ENCODE results near the gene GRM4.

Gene GRM4

DNA sequence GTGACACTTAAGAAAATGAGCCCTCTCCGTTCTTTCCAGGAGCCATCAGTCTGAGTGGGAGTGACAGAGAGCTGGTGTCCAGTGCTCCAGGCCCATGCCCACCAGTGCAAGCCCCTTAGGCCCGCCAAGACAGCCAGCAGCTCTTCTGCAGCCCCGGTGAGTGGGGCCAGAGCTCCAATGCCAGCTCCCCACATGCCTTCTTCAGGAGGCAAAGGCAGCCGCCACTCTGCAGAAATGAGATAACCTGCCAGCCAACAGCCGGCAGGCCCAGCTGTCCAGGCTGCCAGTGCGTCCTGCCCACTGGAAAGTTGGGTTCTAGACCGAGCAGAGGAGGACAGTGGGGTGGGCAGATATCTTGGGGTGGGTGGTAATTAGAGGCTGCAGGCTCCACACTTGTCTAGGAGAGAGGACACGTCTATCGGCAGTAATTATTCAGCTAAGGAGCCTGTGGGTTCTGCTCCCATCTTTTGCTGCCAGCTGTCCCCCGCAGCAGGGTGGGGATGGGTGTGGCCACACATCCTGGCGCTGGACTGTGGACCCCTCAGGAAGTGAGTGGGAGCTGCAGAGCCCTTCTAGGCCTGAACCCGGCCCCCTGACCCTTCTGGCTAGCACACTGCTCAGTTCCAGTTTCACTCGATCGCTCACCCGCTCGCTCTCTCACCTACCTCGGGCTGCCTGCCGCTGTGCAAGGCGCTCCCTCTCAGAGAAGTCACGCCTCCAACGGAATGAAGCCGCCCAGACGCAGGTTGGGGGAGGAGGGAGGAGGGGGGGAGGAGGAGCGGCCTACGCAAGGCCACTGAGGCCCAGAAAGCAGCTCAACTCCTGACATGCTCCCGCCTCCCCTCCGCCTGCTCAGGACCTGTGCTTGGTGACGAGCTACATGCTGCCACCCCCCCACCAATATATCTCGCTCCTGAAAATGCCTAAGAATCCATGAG lies 3.6 kb downstream of the GRM4 start:
- no peak for DNase-seq

DNA sequence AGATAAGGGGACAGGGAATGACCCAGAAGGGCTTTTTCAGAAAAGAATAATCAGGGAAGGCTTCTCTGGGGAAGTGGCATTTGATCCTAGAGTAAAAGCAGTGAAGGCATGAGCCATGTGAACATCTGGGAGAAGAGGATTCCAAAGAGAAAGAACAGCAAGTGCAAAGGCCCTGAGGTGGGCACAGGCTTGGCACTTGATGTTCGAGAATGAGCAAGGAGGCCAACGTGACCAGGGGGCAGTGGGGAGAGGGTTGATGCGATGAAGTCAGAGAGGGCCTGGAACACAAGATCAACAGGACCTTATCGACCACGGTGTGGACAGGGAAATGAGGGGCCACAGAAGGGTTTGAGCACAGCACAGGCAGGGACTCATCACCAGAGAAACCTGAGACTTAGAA lies 5.8 kb downstream of the GRM4 start:
- no peak for DNase-seq

DNA sequence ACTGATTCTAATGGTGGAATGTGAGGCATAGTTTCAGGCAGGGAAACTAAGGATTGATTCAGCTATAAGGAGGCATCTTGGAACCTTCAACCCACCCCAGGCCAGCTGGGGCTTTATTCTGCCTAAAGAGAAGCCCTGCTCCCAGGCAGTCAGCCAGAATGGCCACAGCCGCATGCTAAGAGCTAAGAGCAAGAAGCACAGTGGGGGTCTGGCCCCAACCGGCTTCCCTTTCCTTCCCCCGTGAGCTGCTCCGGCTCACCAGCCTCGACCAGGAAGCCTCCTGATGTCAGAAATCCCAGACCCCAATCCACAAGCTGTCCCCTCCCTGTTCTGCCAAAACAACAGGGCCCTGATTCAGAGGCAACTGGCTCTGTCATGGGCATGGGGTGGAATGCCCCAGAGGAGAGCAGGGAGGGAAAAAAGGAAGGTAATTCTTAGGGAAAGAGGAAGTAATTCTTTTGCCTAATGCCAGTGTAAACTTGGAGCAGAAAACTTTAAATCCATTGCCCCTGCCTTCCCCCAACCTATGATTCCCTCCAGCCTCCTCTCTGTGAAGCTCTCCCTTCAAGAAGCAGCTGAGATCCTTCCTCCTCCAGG lies 6.9 kb downstream of the GRM4 start:
- DNase-seq = no peak

DNA sequence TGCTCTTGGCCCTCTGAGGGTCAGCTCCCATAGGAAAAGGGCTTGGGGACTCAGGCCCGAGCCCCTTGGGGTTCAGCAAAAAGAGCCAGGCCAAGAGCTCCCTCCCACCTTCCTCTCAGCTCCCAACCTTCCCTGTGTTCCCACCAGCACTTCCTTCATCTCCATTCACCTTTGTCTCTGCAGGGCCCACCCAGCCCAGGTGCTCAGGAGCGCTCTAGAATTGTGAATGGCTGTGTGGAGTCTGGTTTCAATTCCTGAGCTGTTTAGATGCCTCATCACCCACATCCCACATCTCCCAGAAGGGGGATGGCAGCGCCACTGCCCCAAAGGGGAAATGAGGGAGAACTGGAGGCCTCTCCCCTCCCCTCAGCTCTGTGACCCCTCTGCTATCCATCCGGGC lies 7.7 kb downstream of the GRM4 start:
- no peak for DNase-seq

DNA sequence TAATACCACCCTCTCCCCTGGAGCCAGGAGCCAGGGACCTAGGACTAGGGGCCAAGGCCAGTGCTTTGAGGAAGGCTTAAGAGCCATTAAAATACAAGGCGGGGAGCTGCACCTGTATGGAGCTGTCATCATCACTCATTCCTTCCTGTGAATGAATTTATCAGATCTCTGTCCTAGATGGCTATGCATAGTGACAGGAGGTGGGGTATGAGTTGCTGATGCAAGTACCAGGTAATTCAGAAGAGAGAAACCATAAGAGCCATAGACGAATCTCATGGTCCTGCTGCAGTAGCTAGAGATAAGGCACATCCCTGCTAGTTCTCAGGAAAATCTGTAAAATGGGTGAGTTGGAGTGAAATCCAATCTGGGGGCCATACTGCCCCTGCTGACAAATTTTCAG lies 10.3 kb downstream of the GRM4 start:
- no peak for DNase-seq

DNA sequence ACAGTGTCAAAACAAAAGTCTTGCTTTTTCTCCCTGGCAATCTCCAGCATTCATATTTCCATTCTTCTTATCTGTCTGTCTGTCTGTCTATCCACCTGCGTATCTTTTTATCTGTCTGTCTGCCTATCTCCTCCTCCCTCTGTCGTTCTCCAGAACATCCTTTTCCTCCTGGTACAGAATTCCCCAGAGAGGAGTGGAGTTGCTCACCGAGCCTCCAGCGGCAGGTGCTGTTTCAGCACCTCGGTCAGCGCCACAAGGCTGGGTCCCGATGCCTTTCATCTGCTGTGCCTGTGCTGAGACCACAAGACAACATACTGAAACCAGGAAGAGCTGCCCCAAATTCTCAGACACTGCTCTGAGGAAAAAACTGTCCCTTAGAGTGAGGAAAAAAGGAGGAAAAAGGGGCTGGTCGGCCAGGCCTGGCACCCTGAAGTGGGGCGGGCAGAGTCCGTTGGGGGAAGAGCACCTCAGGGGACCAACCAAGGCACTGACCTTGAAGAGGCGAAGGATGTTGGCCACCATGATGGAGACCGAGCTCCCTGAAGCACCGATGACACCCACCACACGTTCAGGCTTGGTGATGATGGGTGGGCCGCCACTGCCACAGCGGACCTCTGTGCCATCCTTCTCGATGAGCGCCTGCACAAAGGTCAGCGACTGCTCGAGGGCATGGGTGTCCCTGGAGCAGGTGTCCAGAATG lies 13.3 kb downstream of the GRM4 start:
- DNase-seq = peak; percentile 60

DNA sequence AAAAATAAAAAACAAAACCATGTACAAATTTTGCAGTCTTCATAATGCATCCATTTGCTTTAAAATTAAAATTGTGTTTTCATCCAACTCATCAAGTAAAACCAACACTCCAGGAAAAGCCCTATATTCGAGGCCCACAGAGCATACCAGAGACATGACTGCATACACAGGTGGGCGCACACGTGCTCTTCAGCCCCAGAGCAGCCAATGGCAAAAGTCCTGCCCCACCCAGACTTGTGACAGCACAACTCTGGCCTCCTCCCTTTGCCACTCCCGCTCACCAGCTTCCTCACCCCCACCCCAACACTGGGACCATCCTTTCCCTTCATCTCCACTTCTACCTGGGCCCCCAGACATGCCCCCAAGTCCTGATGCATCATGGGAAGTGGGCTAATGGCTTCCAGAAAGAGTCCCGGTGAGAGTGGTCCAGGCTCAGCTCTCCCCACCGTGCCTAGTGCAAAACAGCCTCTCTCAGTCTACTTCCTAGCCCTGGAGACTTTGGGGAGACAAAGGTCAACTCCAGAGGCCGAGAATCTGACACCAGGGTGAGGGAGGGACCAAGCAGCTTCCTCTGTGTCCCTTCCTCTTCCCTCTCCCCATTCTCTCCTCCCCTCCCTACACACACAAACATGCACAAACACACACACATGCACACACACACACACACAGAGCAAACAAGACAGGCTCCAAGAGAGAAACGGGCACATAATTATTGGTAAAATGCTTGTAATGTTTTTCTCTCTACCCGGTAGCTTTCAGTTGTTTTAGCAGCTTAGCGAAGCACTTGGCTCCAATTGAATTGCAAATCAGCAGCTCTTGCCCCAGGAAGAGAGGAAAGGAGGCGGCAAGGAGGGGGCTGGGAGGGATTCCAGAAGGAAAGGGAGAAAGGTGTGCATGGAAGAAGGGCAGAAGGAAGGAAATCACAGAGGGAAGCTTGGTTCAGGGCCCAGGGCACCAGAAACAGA lies 14.3 kb downstream of the GRM4 start:
- no peak for DNase-seq

DNA sequence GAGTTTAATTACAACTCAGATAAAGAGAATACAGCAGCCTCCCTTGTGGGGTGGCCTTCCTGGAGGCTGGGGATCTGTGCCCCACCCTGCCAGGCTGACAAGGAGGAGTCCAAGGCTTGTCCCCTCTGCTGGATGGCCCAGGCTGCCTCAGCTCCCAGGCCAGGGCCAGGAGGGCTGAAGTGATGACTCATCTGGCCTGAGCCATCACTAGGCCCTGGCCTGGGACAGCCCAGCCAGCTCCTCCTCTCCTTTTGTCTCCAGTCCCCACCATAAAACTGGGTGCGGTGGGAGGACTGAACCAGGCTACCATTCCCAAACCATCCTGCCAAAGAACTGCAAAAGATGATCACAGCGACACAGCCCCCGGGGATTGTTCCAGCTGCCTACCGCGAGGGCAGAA lies 15.0 kb downstream of the GRM4 start:
- DNase-seq = no peak

DNA sequence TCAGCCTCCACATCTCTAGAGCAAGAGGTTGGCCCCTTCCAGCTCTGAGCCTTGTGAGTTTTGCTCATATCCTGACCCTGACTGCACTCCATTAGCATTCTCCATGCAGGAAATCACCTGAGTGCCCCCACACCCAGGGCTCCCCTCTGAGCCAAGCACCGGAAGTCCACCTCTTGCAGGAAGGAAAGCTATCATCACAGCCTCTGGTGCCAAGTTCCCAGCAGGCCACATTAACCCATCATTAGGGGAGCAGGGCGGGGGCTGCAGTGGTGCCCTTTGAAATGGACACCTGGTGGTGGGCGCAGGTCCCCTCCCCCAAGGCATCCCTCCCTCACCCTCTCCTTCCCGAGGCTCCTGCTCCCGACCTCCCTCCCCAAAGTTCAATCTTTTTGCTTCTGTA lies 16.1 kb downstream of the GRM4 start:
- DNase-seq = no peak

DNA sequence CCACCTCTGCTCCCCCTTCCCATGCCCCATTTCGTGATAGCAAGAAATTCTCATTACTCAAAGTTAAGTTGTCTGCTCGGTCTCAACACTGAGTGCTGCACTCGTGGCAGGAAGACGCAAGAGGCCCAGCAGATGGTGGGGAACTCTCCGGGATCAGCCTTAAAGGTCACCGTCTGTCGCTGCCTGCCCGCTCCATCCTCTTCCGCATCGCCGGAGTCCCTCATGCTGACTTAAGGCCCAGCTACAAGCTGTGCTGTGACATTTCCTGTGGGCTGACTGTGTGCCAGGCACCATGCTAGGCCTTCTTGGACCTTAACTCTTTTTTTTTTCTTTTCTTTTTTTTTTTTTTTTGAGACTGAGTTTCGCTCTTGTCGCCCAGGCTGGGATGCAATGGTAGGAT lies 17.8 kb downstream of the GRM4 start:
- no peak for DNase-seq

DNA sequence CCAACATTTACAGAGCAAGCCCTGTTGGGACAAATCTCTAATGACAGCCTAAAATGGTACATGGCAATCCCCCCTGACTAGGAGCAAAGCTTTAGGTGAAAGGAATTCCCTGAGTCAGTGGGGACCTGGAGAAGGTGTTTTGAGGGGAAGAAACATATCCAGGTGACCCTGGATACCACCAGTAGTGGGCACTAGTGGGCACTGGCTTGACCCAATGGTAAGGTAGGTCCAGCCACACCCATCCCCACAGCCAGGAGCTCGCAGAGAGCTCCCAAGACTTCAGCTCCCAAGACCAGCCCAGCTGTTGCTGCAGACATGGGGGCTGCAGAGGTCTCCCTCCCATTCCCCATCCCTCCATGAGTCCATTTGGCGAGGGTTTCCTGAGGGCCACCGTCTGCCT lies 19.5 kb downstream of the GRM4 start:
- no peak for DNase-seq

DNA sequence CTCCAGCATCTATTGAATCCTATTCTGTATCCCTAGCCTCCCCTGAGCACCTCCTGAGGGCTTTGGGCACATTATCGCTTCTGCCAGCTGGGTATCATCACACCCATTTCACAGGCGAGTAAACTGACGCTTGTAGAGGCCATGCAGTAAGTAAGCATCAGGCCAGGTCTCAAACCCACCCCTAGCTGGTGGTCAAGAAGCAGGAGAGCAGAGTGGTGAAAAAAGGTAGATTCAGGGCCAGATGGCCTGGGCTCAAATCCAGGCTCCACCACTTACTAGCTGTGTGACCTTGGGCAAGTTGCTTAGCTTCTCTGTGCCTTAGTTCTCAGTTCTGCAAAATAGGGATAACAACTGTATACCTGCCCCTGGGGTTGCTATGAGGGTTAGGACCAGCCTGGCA lies 19.9 kb downstream of the GRM4 start:
- DNase-seq = no peak

DNA sequence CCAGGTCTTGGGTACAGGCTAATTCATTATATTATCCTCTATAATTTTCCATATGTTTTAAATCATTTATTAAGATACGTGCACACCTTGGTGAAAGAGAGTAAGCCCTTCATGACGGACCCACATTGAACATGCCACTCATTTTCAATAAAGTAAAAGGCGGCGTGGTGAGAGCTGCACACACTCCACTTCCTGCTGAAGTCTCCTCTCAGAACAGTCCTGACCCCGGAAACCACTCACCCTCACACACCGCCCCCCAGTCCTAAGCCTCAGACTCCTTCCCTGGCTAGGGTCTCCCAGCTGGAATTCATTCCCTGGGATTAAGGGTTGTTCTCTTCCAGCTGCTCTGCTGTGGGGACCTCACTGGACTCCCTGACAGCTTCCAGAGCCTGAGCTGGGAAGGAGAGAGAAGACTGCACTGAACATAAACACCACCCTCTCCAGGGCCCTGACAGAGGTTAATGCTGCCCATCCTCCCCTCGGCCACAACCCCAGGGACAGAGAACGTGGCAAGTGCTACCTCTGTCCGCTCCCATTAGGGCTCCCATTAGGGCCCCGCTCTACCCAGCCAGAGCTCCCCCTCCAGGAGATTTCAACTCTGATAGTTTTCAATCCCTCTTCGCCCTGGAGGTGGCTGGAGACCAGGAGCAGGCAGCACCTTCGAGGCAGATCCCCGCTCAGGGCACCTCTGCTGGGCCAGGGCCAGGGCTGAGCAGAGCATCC lies 24.8 kb downstream of the GRM4 start:
- DNase-seq = no peak

DNA sequence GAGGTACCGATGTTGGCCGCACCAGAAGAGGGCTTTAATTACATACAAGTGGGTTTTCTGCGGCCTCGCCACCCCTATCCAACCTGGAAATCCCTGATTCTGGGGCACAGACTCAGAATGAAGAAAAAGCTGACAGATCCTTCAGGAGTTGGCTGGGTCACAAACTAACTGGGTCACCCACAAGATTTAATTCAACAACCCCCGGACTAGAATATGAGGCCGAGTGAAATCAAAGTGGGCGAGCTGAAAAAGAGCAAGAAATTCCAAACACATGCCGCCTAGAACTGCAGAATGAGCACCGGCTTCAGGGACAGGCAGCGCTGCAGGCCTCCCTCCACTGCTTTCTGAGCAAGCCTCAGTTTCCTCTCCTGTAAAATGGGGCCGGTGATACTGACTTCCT lies 30.0 kb downstream of the GRM4 start:
- no peak for DNase-seq

DNA sequence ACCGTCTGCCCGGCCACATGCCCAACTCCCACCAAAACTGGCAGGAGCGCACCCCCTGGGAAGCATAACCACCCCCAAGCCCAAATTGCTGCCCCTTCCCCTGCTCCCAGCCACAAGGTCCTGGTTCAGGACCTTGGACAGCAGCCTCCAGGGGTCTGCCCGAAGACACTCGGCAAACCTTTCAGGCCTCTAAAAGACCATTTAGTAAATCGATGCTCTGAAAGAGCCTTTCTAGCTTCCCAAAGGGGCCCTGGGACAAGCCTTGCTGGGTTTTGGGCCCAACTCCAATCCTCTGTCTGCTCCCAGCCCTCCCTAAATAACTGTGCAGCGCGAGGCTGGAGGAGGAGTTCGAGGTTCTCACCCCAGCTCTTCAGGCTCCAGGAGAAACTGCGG lies 30.5 kb downstream of the GRM4 start:
- no peak for DNase-seq

DNA sequence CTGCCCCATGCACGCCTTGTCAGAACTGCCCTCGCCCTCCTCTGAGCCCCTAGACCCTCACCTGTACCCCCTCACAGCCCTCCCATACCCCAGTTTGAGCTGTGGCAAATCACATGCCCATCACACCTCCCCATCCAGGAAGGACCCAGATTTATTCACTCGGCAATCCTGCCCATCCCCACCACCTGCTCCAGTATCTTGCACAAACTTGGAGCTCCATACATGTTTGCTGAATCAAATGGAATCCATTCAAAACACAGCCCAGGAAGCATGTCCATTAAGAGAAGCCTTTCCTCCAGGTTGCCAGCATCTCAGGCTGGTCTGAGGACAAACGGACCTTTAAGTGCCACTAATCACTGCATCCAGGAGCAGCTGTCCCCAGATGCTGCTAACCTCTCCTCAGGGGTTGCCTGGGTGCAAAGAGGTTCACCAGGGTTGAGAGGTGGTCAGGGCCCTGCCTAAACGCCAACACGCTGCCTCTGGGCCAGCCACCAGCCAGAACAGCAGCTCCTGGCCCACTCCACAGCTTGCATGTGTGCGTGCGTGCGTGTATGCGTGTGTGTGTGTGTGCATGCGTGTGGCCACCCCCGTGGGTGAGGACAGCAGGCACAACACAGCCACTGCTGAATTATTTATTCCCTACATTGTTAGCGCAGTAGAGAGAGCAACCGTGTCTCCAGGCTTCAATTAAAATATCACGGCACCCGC lies 31.0 kb downstream of the GRM4 start:
- no peak for DNase-seq

DNA sequence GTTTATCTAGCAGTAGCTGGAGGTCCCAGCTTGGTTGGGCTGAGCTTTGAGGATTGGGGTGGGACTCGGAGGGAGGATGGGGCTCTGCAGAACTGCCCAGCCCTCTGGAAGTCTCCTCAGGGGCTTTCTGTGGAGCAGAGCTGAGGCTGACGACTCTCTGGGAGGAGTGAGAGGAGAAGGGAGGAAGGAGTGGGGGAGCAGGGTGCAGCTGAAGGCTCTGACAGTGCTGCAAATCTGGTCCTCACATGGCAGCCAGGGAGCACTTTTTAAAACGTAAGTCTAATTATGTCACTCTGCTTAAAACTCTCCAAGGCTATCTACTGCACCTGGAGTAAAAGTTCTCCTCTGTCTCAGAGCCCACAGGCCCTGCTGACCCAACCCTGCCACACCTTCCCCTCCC lies 32.4 kb downstream of the GRM4 start:
- DNase-seq = no peak

DNA sequence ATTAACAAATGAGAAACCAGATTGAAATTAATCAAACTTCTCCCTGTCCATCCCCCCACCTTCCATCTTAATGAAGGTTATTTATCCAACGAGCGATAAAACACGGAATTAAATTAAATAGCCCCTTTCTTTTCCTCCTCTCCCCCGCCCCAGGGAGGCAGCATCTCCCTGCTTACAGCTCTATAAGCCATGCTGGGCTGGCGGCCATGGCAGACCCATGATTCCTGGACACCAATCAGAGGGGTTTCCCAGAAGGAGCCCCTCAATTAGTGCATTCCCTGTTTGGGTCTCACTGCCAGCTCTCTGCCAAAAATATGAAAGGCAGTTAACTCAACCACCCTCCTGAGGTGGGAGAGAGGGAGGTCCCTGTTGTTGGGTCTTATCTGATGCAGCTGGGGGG lies 33.8 kb downstream of the GRM4 start:
- no peak for DNase-seq

DNA sequence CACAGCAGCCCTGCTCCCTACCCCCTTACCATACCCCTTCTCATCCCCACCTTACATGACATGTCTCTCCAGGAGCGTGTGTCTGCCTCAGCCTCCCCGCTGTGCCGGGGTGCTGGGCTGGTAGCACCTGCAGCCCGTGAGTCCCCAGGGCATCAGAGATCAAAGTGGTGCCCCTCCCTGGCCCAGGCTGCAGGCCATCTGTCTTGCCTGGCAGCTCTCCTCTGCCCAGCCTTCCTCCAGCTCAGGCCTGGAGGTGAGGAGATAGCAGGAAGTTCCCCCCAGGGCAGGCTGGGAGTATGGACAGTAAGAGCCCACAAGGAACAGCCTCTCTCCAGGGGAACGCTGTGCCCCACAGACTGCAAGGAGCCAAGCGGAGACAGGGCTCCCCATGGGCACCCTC lies 35.3 kb downstream of the GRM4 start:
- no peak for DNase-seq

DNA sequence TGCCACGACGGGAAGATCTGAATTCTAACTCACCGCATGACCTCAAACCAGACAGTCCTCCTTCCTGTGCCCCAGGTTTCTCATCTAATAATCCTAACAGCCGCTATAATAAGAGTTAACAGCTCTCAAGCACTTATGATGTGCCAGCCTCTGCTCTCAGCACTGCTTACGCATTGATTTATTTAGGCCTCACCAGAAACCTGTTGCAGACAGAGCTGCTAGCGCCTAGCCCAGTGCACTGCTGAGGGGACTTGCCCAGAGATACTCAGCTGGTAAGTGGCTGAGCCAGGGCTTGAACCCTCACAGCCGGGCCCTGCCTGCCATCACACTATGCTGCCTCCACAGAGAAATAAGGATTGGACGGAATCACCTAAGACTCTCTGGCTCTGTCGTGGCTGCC lies 37.7 kb downstream of the GRM4 start:
- no peak for DNase-seq

DNA sequence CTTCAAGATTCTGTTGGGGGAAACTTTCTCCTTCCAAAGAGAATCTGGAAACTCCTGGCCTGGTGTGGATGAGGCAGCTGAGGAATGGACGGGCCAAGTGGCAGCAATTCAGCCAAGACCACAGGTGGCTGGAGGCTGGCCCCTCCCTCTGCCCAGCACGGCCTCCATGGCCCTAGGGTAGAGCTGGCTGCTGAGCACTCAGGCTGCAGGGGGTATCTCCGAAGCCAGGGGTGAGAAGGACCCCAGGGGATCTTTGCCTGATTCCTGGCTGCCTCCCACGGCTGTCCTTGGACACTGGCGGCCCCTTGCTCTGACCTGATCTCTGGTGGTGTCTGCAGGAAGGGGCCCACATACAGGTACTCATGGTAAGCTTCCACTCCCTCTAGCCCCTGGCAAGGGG lies 39.0 kb downstream of the GRM4 start:
- no peak for DNase-seq

DNA sequence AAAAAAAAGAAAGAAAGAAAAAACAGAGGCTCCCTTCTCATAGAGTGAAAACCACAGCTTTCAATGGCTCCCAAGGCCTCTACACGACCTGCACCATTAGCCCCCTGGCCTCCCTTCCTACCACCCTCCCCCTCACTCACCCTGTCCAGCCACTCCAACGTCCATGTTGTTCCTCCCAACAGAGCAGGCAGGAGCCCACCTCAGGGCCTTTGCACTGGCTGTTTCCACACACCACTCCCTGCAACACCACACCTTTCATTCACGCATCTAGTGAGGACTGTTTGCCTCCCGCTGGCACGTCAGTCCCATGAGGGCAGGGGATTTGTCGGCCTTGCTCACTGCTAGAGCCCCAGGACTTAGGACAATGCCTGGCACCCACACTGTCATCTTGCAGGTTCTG lies 39.5 kb downstream of the GRM4 start:
- DNase-seq = no peak

All from 8988T (cell line).